ENCODE data around the gene SYTL2.
A peak's percentile ranks its signal among the peaks of the same experiment; 100 is the strongest.
"Not testable (repeated sequence)": the region's sequence is repeated elsewhere in the genome, so short reads cannot be mapped to it uniquely, and the experiment has no call there.

Gene SYTL2

GRCh38 chr11:85843929-85844328, 33.0 kb upstream of the SYTL2 start:
- Mint-ChIP-seq H3K27me3 (no peaks in the 10 kb centered on the region), H3K27ac (no peak overlapping the region), H3K4me3 (no peak overlapping the region), H3K36me3 (ENCODE audit: low read depth) (no peaks in the 10 kb centered on the region), H3K9me3 (peaks cover 2% of the 10 kb centered on the region), H3K4me1 (ENCODE audit: low read depth) (peaks cover 20% of the 10 kb centered on the region)
- no peak for DNase-seq

DNA sequence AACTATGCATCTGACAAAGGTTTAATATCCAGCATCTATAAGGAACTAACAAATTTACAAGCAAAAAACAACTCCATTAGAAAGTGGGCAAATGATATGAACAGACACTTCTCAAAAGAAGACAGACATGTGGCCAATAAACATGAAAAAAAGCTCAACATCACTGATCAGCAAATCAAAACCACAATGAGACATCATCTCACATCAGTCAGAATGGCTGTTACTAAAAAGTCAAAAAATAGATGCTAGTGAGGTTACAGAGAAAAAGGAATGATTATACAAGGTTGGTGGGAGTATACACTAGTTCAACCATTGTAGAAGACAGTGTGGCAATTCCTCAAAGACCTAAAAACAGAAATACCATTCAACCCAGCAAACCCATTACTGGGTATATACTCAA, 30.0 kb upstream of the SYTL2 start:
- H3K9me3 Mint-ChIP-seq; DNase-seq; H3K36me3 Mint-ChIP-seq (ENCODE audit: low read depth); H3K4me3 Mint-ChIP-seq; H3K27ac Mint-ChIP-seq; H3K27me3 Mint-ChIP-seq: not testable (repeated sequence)
- H3K4me1 Mint-ChIP-seq (ENCODE audit: low read depth), result peaks cover 19% of the 10 kb centered on the region

DNA sequence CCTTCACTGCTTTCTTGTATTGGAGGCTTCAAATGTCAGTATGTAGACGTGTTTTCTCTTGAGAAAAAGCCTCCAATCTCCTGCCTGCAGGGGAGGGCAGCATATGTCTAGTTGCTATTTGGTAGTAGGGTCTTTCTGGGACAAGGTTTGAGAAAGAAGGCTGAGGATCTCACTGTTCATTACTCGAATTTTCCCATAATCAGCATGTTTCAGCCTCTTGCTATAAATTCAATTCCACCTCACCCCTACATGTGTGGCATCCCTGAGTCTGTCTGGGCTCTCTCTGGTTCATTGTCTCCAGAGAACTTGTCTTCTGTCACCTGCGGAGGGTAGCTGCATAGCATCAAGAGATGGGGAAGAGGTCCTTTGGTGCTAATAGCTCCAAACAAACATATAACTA, 24.8 kb upstream of the SYTL2 start:
- H3K27me3 Mint-ChIP-seq, result no peaks in the 10 kb centered on the region
- no peaks in the 10 kb centered on the region for H3K36me3 Mint-ChIP-seq (ENCODE audit: low read depth)
- no peak overlapping the region for H3K27ac Mint-ChIP-seq
- DNase-seq, result no peak
- no peak overlapping the region for H3K4me3 Mint-ChIP-seq
- peaks cover 11% of the 10 kb centered on the region for H3K9me3 Mint-ChIP-seq
- peaks cover 1% of the 10 kb centered on the region for H3K4me1 Mint-ChIP-seq (ENCODE audit: low read depth)

DNA sequence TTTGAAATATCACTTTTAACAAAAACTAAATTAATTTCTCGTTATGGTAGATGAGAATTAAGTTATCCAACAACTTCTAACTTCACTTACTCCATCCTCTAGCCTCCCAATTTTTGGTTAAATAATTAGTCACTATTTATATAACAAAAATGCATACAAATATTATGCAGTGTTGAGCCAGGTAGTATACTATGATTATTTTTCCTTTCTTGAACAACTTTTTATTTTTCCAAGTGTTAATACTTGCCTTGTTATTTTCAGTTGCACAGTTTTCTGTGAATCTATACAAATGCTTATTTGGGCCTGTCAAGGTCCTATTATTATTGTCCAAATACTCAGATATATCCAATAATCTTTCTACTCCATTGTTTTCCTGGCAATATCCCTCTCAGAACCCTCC, 24.3 kb upstream of the SYTL2 start:
- no peaks in the 10 kb centered on the region for H3K4me1 Mint-ChIP-seq (ENCODE audit: low read depth)
- H3K9me3 Mint-ChIP-seq, result peaks cover 11% of the 10 kb centered on the region
- no peaks in the 10 kb centered on the region for H3K36me3 Mint-ChIP-seq (ENCODE audit: low read depth)
- H3K27ac Mint-ChIP-seq, result no peak overlapping the region
- H3K27me3 Mint-ChIP-seq, result no peaks in the 10 kb centered on the region
- no peak overlapping the region for H3K4me3 Mint-ChIP-seq
- no peak for DNase-seq

DNA sequence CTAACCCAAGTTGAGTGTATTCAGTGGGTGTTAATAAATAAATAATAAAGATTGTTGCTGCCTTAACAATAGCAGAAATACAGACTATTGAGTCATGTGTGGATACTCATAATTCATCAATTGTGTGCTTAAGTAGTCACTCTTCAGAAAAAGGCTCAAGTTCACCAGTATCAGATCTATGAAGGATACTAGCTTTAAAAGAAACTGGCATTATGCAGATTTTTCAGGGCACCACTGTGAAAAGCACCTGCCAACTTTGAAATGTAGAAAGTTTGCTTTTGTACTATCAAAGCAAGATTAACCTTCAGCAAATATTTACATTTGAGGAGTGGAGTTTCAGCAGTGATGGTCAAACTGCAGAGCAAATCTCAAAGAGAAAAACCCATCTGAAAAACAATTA, 20.1 kb upstream of the SYTL2 start:
- Mint-ChIP-seq H3K27me3 (no peaks in the 10 kb centered on the region), H3K36me3 (ENCODE audit: low read depth) (no peaks in the 10 kb centered on the region), H3K4me1 (ENCODE audit: low read depth) (peaks cover 32% of the 10 kb centered on the region), H3K4me3 (no peak overlapping the region), H3K9me3 (peaks cover 9% of the 10 kb centered on the region), H3K27ac (no peak overlapping the region)
- no peak for DNase-seq

GRCh38 chr11:85829172-85829571, 18.2 kb upstream of the SYTL2 start:
- no peak overlapping the region for H3K27ac Mint-ChIP-seq
- peaks cover 48% of the 10 kb centered on the region for H3K4me1 Mint-ChIP-seq (ENCODE audit: low read depth)
- H3K9me3 Mint-ChIP-seq, result no peaks in the 10 kb centered on the region
- DNase-seq, result no peak
- no peak overlapping the region for H3K4me3 Mint-ChIP-seq
- no peaks in the 10 kb centered on the region for H3K36me3 Mint-ChIP-seq (ENCODE audit: low read depth)
- H3K27me3 Mint-ChIP-seq, result no peaks in the 10 kb centered on the region

DNA sequence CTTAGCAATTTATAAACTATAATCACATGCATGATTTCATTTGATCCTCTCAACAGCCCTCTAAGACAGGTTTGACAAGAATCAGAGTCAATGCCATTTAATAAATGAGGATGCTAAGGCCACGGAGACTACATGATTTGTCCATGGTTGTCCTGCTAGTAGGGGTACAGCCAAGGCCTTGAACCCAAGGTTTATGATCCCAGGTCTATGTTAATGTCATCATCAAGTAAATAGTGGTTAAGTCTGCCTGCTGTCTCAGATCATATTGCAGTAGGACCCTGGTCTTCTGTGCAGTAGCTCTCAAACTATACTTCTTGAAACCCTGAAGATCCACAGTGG, 17.7 kb upstream of the SYTL2 start:
- Mint-ChIP-seq H3K36me3 (ENCODE audit: low read depth) (no peaks in the 10 kb centered on the region), H3K4me3 (no peak overlapping the region), H3K27ac (peak overlapping the region; percentile 42), H3K27me3 (no peaks in the 10 kb centered on the region), H3K4me1 (ENCODE audit: low read depth) (peaks cover 54% of the 10 kb centered on the region), H3K9me3 (no peaks in the 10 kb centered on the region)
- DNase-seq, result no peak

DNA sequence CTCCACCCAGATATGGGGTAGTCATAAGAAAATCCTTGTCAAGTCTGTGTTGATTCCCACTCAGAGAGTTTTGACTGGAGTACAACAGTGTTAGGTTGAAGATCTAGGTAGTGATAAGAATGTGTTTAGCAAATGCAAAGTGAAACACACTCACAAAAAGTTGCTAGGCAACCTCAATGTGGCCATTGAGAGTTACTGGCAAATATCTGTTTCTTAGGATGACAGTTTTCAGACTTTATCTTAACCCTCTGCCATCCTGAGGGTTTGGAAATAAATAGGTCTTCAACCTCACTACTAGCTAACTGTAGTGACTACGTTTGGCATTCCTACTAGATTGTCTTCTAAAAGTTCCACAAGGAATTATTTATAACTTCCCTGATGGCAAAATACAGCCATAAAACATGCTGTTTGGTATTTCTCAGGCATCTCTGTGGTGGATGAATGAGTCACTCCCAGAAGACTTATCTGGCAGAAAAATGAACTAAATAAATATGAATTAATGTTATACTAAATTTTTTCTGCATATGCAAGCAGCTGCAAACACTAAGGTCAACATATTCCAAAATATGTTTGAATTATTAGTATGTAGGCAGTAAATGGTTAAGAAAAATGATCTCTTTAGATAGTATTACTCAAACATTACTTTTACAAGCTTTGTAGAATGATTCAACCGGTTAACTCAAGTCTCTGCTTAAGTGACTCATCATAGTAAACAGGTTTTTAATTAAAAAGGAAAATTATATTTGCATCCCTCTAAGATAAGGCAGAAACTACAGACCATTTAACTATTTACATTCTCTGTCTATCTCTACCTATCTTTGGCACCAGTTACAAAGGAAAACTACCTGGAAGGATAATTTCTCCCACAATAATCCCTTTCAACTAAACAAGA, 17.1 kb upstream of the SYTL2 start:
- H3K9me3 Mint-ChIP-seq, result no peaks in the 10 kb centered on the region
- H3K4me3 Mint-ChIP-seq, result peak overlapping the region; percentile 6
- H3K27me3 Mint-ChIP-seq, result no peaks in the 10 kb centered on the region
- H3K27ac Mint-ChIP-seq, result peak overlapping the region; percentile 80
- no peaks in the 10 kb centered on the region for H3K36me3 Mint-ChIP-seq (ENCODE audit: low read depth)
- DNase-seq, result no peak
- peaks cover 59% of the 10 kb centered on the region for H3K4me1 Mint-ChIP-seq (ENCODE audit: low read depth)

DNA sequence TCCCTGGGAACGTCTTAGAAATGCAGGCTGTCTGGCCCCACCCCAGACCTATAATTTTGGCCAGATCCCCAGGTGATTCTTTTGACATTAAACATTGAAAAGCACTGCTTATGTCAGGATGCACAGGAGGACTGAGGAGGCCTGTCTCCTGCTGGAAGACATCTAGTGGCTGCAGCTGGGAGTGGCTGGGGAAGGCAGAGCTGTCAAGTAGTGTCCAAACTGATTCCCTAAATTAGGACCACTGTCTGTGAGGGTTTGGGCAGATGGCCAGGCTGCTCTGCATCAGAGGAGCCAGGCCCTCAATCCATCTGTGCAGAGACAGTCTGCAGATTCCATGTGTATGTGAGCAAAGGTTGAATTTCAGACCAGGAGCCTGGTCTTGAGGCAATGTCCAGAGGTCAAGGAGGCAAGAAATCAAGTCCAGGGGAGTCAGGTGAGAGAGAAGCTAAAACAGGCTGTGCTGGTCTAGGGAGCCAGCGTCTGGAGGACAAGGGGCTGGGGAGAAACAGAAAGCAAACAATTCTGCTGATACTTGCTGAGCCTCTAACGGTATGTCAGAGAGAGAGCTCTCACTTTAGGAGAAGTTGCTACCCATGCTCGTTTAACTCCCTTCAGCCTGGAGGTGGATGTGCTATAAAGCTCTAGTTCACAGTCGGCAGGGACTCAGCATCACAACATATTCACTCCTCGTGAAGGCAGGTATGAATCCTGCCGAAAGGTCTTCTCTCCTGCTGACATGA, 15.3 kb upstream of the SYTL2 start:
- H3K27ac Mint-ChIP-seq, result peak overlapping the region; percentile 80
- H3K36me3 Mint-ChIP-seq (ENCODE audit: low read depth), result no peaks in the 10 kb centered on the region
- peak; percentile 51 for DNase-seq
- H3K9me3 Mint-ChIP-seq, result no peaks in the 10 kb centered on the region
- peaks cover 76% of the 10 kb centered on the region for H3K4me1 Mint-ChIP-seq (ENCODE audit: low read depth)
- H3K27me3 Mint-ChIP-seq, result no peaks in the 10 kb centered on the region
- no peak overlapping the region for H3K4me3 Mint-ChIP-seq

DNA sequence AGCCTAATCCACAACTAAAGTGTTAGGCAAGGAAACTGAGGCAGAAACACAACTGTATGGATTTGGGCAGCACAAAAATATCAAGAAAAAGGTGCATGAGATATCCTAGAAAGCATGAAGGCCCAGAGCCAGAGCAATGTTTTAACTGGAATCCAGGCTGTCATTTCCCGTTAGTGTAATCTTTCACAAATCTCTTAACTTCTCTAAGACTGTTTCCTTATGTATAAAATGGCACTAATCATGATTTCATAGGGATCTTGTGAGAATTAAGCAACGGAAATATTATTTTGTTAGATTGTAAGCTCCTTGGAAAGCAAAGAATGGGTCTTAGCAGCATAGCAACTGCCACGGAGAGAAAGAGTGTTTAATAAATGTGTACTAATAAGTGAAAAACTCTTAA, 14.7 kb upstream of the SYTL2 start:
- Mint-ChIP-seq H3K36me3 (ENCODE audit: low read depth) (no peaks in the 10 kb centered on the region), H3K9me3 (no peaks in the 10 kb centered on the region), H3K27ac (no peak overlapping the region), H3K27me3 (no peaks in the 10 kb centered on the region), H3K4me1 (ENCODE audit: low read depth) (peaks cover 78% of the 10 kb centered on the region), H3K4me3 (no peak overlapping the region)
- DNase-seq, result no peak

DNA sequence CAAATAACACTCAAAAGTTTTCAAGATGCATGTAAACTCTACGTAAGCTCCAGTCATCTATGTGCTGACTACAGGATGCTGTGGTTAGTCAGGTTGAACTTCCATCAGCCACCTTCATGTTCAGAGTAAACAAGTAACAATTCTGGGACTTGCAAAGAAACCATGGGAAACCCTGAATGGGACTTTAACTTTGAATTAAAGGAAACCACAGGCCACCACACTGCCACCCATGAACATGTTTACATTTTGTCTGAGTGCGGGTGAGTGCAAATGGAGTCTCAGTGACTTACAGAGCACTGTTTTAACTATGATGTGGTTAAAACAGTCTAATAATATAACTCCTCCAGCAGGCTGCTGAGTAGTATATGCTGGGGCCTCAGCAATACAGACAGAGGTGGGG, 12.9 kb upstream of the SYTL2 start:
- Mint-ChIP-seq H3K27me3 (no peaks in the 10 kb centered on the region), H3K36me3 (ENCODE audit: low read depth) (no peaks in the 10 kb centered on the region), H3K9me3 (no peaks in the 10 kb centered on the region), H3K4me1 (ENCODE audit: low read depth) (peaks cover 73% of the 10 kb centered on the region), H3K4me3 (no peak overlapping the region), H3K27ac (peak overlapping the region; percentile 10)
- DNase-seq, result peak; percentile 51

DNA sequence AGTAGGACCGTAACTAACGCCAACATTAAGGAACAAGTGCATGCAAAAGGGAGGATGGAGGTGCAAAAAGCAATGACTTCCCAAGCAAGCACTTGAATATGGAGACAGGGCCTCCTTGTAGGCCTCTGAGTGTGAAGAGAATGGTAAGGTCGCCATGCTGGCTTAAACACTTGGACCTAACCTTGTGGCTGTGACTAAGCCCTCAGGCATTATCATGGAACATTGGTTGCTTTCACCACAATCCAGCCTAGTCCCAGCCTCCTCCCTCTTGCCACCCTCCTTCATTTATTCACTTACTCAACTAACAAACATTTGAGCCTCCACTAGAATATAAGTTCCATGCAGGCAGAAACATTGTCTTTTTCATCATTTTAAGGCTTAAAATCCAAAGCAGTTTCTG, 11.9 kb upstream of the SYTL2 start:
- H3K4me3 Mint-ChIP-seq, result no peak overlapping the region

GRCh38 chr11:85821636-85822035, 10.7 kb upstream of the SYTL2 start:
- Mint-ChIP-seq H3K36me3 (ENCODE audit: low read depth) (no peaks in the 10 kb centered on the region), H3K9me3 (no peaks in the 10 kb centered on the region), H3K4me1 (ENCODE audit: low read depth) (peaks cover 52% of the 10 kb centered on the region), H3K27ac (no peak overlapping the region), H3K27me3 (no peaks in the 10 kb centered on the region), H3K4me3 (no peak overlapping the region)
- no peak for DNase-seq

More for the DNA sequence above, 11.9 kb upstream of the SYTL2 start:
- H3K27ac Mint-ChIP-seq, result no peak overlapping the region
- H3K27me3 Mint-ChIP-seq, result no peaks in the 10 kb centered on the region
- H3K9me3 Mint-ChIP-seq, result no peaks in the 10 kb centered on the region
- peaks cover 64% of the 10 kb centered on the region for H3K4me1 Mint-ChIP-seq (ENCODE audit: low read depth)
- H3K36me3 Mint-ChIP-seq (ENCODE audit: low read depth), result no peaks in the 10 kb centered on the region
- DNase-seq, result no peak

- H3K9me3 Mint-ChIP-seq, result no peaks in the 10 kb centered on the region
- H3K36me3 Mint-ChIP-seq (ENCODE audit: low read depth), result no peaks in the 10 kb centered on the region
- DNase-seq, result no peak
- no peaks in the 10 kb centered on the region for H3K27me3 Mint-ChIP-seq
- peaks cover 40% of the 10 kb centered on the region for H3K4me1 Mint-ChIP-seq (ENCODE audit: low read depth)
- H3K4me3 Mint-ChIP-seq, result no peak overlapping the region
- no peak overlapping the region for H3K27ac Mint-ChIP-seq
These were observed 8.5 kb upstream of the SYTL2 start for GRCh38 chr11:85819441-85819840.

- Mint-ChIP-seq H3K27me3 (no peaks in the 10 kb centered on the region), H3K27ac (no peak overlapping the region), H3K9me3 (no peaks in the 10 kb centered on the region), H3K36me3 (ENCODE audit: low read depth) (no peaks in the 10 kb centered on the region), H3K4me1 (ENCODE audit: low read depth) (peaks cover 17% of the 10 kb centered on the region), H3K4me3 (no peak overlapping the region)
- no peak for DNase-seq
These were observed 4.4 kb upstream of the SYTL2 start for GRCh38 chr11:85815186-85815931.

All from activated T-cell treated with anti-CD3 and anti-CD28 coated beads, Interleukin-2, amount 50 U/mL, for 24 hours (primary cell).